Gastrocnemius medialis (tissue), 4 donors: ENCODE data around the gene FBXO38.

Experiments
- POLR2A ChIP-seq, 2 donors: fragments of 450-650 bp; IDR thresholded peaks; one replicate each; pipeline ENCODE4 v1.6.1; 2017; ENCODE audit warnings: antibody characterized with exemption in 2 of 2, mild to moderate bottlenecking in 2 of 2, moderate library complexity in 2 of 2
- TF ChIP-seq, protein P1 (sequence below), 5 experiments: fragments of 450-650 bp in 3 of 5; fragments of 200-600 bp in 2 of 5; sonication (generic) in 2 of 5; IDR thresholded peaks in 4 of 5; conservative IDR thresholded peaks in 1 of 5; 1 replicate in 4 of 5; 2 replicates in 1 of 5; pipeline ENCODE4 v1.5.1; 2016 to 2019; ENCODE audit warnings: antibody characterized with exemption in 5 of 5, mild to moderate bottlenecking in 3 of 5, moderate library complexity in 3 of 5

DNA sequence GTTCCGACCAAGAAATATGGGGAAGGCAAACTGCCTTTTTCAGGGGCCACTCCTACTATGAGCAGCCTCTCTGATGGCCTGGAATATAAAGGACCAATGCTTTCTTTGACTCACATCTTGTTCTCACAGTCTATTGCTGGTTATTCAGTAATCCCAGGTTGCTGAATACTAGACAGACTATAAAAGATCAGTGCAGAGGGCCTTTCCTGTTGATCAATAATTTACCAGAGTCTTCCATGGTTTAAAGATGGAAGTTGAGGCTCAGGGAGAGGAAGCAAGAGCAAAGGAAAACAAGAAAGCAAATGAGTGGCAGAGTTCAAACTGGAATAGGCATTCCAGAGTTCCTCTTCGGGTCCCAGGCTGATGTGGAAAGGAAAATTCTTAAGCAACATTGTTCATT is 62.9 kb downstream of the FBXO38 start:
- TF ChIP-seq, protein P1, sequence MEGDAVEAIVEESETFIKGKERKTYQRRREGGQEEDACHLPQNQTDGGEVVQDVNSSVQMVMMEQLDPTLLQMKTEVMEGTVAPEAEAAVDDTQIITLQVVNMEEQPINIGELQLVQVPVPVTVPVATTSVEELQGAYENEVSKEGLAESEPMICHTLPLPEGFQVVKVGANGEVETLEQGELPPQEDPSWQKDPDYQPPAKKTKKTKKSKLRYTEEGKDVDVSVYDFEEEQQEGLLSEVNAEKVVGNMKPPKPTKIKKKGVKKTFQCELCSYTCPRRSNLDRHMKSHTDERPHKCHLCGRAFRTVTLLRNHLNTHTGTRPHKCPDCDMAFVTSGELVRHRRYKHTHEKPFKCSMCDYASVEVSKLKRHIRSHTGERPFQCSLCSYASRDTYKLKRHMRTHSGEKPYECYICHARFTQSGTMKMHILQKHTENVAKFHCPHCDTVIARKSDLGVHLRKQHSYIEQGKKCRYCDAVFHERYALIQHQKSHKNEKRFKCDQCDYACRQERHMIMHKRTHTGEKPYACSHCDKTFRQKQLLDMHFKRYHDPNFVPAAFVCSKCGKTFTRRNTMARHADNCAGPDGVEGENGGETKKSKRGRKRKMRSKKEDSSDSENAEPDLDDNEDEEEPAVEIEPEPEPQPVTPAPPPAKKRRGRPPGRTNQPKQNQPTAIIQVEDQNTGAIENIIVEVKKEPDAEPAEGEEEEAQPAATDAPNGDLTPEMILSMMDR (IDR thresholded peaks at IDR 0.05 in 4 of 5, conservative IDR thresholded peaks at IDR 0.05 in 1 of 5), result no peak
- TF ChIP-seq POLR2A (IDR thresholded peaks at IDR 0.05), result no peak
